GM23338 (cell line): Measurements from ENCODE around the gene COX20. TPM values are rescaled to one million over a fixed set of nuclear protein-coding genes. Genes with fewer than 3 reads are reported as not detected.

Experiments
- ATAC-seq: fragments of 200-7000 bp; cut with Tn5 transposase; 3 replicates; pipeline ENCODE4 v1.9.1; 2020
- DNase-seq: peaks from one replicate; pipeline ENCODE4 v3.0.0-alpha.2; 2015; ENCODE audit warnings: low spot score
- H2AFZ ChIP-seq: fragments of 200-600 bp; sonication (generic); 2 replicates; pipeline ENCODE4 v1.8.0; 2016; ENCODE audit warnings: antibody characterized with exemption, mild to moderate bottlenecking, moderate library complexity
- H3F3A ChIP-seq: fragments of 200-600 bp; sonication (generic); replicated peaks from 2 replicates; pipeline ENCODE4 v1.8.0; 2017; ENCODE audit warnings: antibody characterized with exemption, mixed run types, low read depth
- H3K27ac ChIP-seq: fragments of 200-600 bp; sonication (generic); 2 replicates; pipeline ENCODE4 v1.6.1; 2016; ENCODE audit warnings: low read depth
- H3K27me3 ChIP-seq: fragments of 200-600 bp; sonication (generic); 2 replicates; pipeline ENCODE4 v1.8.0; 2016; ENCODE audit warnings: mild to moderate bottlenecking, mixed run types, moderate library complexity; ENCODE audit not compliant: insufficient read depth
- H3K36me3 ChIP-seq: fragments of 200-600 bp; sonication (generic); 2 replicates; pipeline ENCODE4 v1.8.0; 2016; ENCODE audit warnings: mild to moderate bottlenecking; ENCODE audit not compliant: insufficient read depth
- H3K4me1 ChIP-seq: fragments of 200-600 bp; sonication (generic); 2 replicates; pipeline ENCODE4 v1.8.0; 2016; ENCODE audit warnings: mild to moderate bottlenecking, moderate library complexity; ENCODE audit not compliant: insufficient read depth
- H3K4me2 ChIP-seq: fragments of 200-600 bp; sonication (generic); 2 replicates; pipeline ENCODE4 v1.7.1; 2017; ENCODE audit warnings: mixed run types
- H3K4me3 ChIP-seq: fragments of 200-600 bp; sonication (generic); 2 replicates; pipeline ENCODE4 v1.6.1; 2016; ENCODE audit warnings: mixed run types
- H3K79me2 ChIP-seq: fragments of 200-600 bp; sonication (generic); replicated peaks from 2 replicates; pipeline ENCODE4 v1.8.0; 2017; ENCODE audit warnings: mild to moderate bottlenecking; ENCODE audit not compliant: insufficient read depth
- H3K9me2 ChIP-seq: fragments of 200-600 bp; sonication (generic); 2 replicates; pipeline ENCODE4 v1.8.0; 2017; ENCODE audit not compliant: insufficient read depth
- H4K20me1 ChIP-seq: fragments of 200-600 bp; sonication (generic); replicated peaks from 2 replicates; pipeline ENCODE4 v1.8.0; 2017; ENCODE audit warnings: mild to moderate bottlenecking; ENCODE audit not compliant: insufficient read depth
- H3K27ac Mint-ChIP-seq: 2 replicates; pipeline ENCODE4 v1.8.0; 2020; ENCODE audit warnings: inconsistent platforms, mild to moderate bottlenecking, moderate library complexity, mixed read lengths
- H3K27me3 Mint-ChIP-seq: 3 replicates; pipeline ENCODE4 v1.8.0; 2022; ENCODE audit warnings: low read depth, mild to moderate bottlenecking, moderate library complexity, mixed read lengths, inconsistent platforms; ENCODE audit not compliant: insufficient read depth, poor library complexity
- H3K36me3 Mint-ChIP-seq: 3 replicates; pipeline ENCODE4 v1.8.0; 2021; ENCODE audit warnings: low read depth, mild to moderate bottlenecking, inconsistent platforms, moderate library complexity, mixed read lengths
- H3K4me1 Mint-ChIP-seq: 3 replicates; pipeline ENCODE4 v1.8.0; 2020; ENCODE audit warnings: mild to moderate bottlenecking, inconsistent platforms, mixed read lengths
- H3K4me3 Mint-ChIP-seq: 3 replicates; pipeline ENCODE4 v1.8.0; 2021; ENCODE audit warnings: moderate library complexity, mild to moderate bottlenecking, inconsistent platforms, mixed read lengths
- H3K9me3 Mint-ChIP-seq: 3 replicates; pipeline ENCODE4 v1.8.0; 2020; ENCODE audit warnings: moderate library complexity, mild to moderate bottlenecking, inconsistent platforms, mixed read lengths
- EZH2 ChIP-seq: fragments of 200-600 bp; sonication (generic); IDR thresholded peaks from one replicate; pipeline ENCODE4 v1.8.0; 2017; ENCODE audit warnings: antibody characterized with exemption, mild to moderate bottlenecking, low read depth; ENCODE audit not compliant: unreplicated experiment
- EZH2phosphoT487 ChIP-seq: fragments of 200-600 bp; sonication (generic); IDR thresholded peaks from one replicate; pipeline ENCODE4 v1.8.1; 2018; ENCODE audit warnings: antibody characterized with exemption; ENCODE audit not compliant: unreplicated experiment
- JUNB ChIP-seq: IDR thresholded peaks from one replicate; pipeline ENCODE4 v1.6.1; 2016; ENCODE audit warnings: antibody characterized with exemption; ENCODE audit not compliant: unreplicated experiment
- NANOG ChIP-seq: IDR thresholded peaks from 2 replicates; pipeline ENCODE4 v1.6.1; 2016; ENCODE audit warnings: antibody characterized with exemption, borderline replicate concordance
- POLR2AphosphoS5 ChIP-seq: IDR thresholded peaks from 2 replicates; pipeline ENCODE4 v1.6.1; 2016; ENCODE audit warnings: antibody characterized with exemption, low read depth
- STAT1 ChIP-seq: IDR thresholded peaks from one replicate; pipeline ENCODE4 v1.6.1; 2016; ENCODE audit warnings: antibody characterized with exemption; ENCODE audit not compliant: unreplicated experiment
- ZNF114 ChIP-seq: fragments of 250-450 bp; sonication (Bioruptor Pico); IDR thresholded peaks from 2 replicates; pipeline ENCODE4 v1.5.0; 2020; ENCODE audit warnings: mild to moderate bottlenecking, moderate library complexity
- polyA plus RNA-seq: library from polyadenylated mRNA; unstranded; fragments of >200 nt; fragmentation: Nextera tagmentation; extraction: Ambion mirVana; gene quantifications from 2 replicates; pipeline ENCODE4 v1.2.1, GENCODE V29; 2016
- total RNA-seq: library from RNA; depleted of rRNA; stranded (reverse); fragments of >200 nt; shearing (Covaris generic); gene quantifications from 2 replicates; pipeline ENCODE4 v1.2.3, GENCODE V29; 2014
- TF ChIP-seq, protein P1 (sequence below), 2 experiments: fragments of 200-600 bp in 1 of 2; sonication (generic) in 1 of 2; conservative IDR thresholded peaks; 2 replicates each; pipeline versions ENCODE4 v1.5.1 to v1.6.1; 2016 to 2017; ENCODE audit warnings: antibody characterized with exemption in 2 of 2, low read depth in 2 of 2, mild to moderate bottlenecking in 2 of 2, moderate library complexity in 1 of 2
- TF ChIP-seq, protein P2 (sequence below): IDR thresholded peaks from 2 replicates; pipeline ENCODE4 v1.6.1; 2016; ENCODE audit warnings: antibody characterized with exemption
- TF ChIP-seq, protein P3 (sequence below): IDR thresholded peaks from one replicate; pipeline ENCODE4 v1.6.1; 2018; ENCODE audit warnings: antibody characterized with exemption; ENCODE audit not compliant: unreplicated experiment

COX20 gene
- total and polyA plus RNA-seq, 2 experiments from 2014 or later, result 19.3 to 175 TPM

DNA sequence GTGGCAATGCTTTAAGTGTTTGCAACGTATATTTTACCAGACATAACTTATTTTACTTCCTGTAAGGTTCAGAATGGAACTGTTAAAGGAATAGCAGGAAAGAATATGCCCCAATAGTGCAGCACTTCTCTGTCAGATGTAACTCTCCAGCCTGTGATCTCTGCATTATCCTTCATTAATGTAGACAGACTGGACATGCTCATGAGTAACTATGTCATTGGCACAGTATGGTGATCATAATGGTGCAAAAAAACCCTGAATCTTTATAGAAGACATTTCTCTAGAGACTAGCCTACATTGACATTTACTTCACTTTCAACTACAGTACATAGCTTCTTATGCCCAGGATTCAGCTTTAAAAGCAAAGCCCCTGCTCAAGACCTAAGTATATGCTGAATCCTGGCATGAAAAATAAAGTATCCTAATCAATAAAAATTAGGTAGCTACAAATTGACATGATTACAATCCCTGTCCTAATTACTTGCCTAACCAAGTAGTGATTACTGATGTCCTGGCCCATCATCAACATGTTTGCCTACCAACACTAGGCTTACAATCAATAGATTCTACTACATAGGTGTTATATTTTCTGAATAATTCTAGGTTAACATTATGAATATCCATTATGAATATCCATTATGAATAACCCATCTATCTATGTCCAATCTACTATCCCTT lies 13.9 kb downstream of the COX20 start:
- Mint-ChIP-seq H3K9me3 (no peaks in the 10 kb centered on the region; the same call in 2 of the 3 replicates), H3K27me3 (peaks cover 11% of the 10 kb centered on the region), H3K4me1 (peaks cover 2% of the 10 kb centered on the region; the same call in 2 of the 3 replicates), H3K4me3 (no peak overlapping the region), H3K27ac (no peak overlapping the region; the same call in 1 of the 2 replicates), H3K36me3 (peaks cover 97% of the 10 kb centered on the region)
- Histone ChIP-seq H4K20me1 (peaks cover 40% of the 10 kb centered on the region), H3K4me1 (no peaks in the 10 kb centered on the region), H2AFZ (no peak overlapping the region), H3K9me2 (no peaks in the 10 kb centered on the region), H3F3A (peaks cover 32% of the 10 kb centered on the region), H3K4me3 (no peak overlapping the region), H3K79me2 (peaks cover 34% of the 10 kb centered on the region), H3K27ac (peak overlapping the region; percentile 46), H3K36me3 (peaks cover 78% of the 10 kb centered on the region), H3K4me2 (no peak overlapping the region), H3K27me3 (no peaks in the 10 kb centered on the region)
- DNase-seq (no peak), ATAC-seq (no peak)
- TF ChIP-seq EZH2 (no peak), EZH2phosphoT487 (no peak), JUNB (no peak), STAT1 (no peak), POLR2AphosphoS5 (peak; percentile 25; the same call in 1 of the 2 replicates)
- TF ChIP-seq, protein P1, sequence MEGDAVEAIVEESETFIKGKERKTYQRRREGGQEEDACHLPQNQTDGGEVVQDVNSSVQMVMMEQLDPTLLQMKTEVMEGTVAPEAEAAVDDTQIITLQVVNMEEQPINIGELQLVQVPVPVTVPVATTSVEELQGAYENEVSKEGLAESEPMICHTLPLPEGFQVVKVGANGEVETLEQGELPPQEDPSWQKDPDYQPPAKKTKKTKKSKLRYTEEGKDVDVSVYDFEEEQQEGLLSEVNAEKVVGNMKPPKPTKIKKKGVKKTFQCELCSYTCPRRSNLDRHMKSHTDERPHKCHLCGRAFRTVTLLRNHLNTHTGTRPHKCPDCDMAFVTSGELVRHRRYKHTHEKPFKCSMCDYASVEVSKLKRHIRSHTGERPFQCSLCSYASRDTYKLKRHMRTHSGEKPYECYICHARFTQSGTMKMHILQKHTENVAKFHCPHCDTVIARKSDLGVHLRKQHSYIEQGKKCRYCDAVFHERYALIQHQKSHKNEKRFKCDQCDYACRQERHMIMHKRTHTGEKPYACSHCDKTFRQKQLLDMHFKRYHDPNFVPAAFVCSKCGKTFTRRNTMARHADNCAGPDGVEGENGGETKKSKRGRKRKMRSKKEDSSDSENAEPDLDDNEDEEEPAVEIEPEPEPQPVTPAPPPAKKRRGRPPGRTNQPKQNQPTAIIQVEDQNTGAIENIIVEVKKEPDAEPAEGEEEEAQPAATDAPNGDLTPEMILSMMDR (conservative IDR thresholded peaks at IDR 0.05; ENCODE audit: low read depth in 2 of 2), result no peak
- TF ChIP-seq, protein P2, sequence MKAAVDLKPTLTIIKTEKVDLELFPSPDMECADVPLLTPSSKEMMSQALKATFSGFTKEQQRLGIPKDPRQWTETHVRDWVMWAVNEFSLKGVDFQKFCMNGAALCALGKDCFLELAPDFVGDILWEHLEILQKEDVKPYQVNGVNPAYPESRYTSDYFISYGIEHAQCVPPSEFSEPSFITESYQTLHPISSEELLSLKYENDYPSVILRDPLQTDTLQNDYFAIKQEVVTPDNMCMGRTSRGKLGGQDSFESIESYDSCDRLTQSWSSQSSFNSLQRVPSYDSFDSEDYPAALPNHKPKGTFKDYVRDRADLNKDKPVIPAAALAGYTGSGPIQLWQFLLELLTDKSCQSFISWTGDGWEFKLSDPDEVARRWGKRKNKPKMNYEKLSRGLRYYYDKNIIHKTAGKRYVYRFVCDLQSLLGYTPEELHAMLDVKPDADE, result no peak

DNA sequence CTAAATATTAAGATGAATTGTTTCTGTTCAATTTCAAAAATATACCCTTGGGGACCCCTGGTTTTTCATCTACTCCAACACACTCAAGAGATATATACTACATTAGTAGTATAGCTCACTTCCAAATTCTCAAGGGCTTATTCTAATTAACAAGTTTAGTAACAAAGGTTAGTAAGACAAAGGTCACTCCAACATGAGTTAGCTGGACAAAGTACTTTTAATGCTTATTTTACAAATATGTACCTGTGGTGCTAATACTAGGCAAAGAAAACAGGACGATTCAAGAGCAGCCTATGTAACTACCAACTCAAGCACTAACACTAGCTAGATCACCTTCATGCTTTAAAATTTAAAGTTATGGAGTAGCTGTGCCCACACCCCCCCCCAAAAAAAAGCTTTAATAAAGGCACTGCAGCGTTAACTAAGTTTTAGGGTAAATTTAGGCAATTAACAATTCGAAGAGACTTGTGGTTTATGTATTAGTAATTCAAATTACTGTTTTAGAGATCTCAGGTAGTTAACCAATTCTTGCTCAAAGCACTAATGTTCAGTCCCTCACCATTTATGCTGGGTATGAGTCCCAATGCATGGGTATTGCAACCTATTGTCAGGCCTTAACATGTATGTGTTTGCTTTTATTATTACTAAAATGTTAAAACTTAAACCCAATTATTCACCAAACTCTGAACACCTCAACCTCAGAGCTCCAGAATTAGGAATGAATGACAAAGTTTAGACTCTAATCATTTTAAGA lies 14.8 kb downstream of the COX20 start:
- Mint-ChIP-seq H3K27ac (no peak overlapping the region), H3K4me3 (no peak overlapping the region), H3K36me3 (peaks cover 97% of the 10 kb centered on the region), H3K4me1 (peaks cover 3% of the 10 kb centered on the region; the same call in 2 of the 3 replicates), H3K9me3 (no peaks in the 10 kb centered on the region; the same call in 2 of the 3 replicates), H3K27me3 (peaks cover 11% of the 10 kb centered on the region)
- Histone ChIP-seq H3K36me3 (peaks cover 79% of the 10 kb centered on the region), H2AFZ (no peak overlapping the region), H3K4me3 (no peak overlapping the region), H3K27me3 (no peaks in the 10 kb centered on the region), H4K20me1 (peaks cover 45% of the 10 kb centered on the region), H3K79me2 (peaks cover 42% of the 10 kb centered on the region), H3K9me2 (no peaks in the 10 kb centered on the region), H3K4me2 (no peak overlapping the region), H3F3A (peaks cover 24% of the 10 kb centered on the region; the same call in 1 of the 2 replicates), H3K4me1 (no peaks in the 10 kb centered on the region), H3K27ac (no peak overlapping the region)
- DNase-seq (no peak), ATAC-seq (no peak)
- TF ChIP-seq, protein P3, sequence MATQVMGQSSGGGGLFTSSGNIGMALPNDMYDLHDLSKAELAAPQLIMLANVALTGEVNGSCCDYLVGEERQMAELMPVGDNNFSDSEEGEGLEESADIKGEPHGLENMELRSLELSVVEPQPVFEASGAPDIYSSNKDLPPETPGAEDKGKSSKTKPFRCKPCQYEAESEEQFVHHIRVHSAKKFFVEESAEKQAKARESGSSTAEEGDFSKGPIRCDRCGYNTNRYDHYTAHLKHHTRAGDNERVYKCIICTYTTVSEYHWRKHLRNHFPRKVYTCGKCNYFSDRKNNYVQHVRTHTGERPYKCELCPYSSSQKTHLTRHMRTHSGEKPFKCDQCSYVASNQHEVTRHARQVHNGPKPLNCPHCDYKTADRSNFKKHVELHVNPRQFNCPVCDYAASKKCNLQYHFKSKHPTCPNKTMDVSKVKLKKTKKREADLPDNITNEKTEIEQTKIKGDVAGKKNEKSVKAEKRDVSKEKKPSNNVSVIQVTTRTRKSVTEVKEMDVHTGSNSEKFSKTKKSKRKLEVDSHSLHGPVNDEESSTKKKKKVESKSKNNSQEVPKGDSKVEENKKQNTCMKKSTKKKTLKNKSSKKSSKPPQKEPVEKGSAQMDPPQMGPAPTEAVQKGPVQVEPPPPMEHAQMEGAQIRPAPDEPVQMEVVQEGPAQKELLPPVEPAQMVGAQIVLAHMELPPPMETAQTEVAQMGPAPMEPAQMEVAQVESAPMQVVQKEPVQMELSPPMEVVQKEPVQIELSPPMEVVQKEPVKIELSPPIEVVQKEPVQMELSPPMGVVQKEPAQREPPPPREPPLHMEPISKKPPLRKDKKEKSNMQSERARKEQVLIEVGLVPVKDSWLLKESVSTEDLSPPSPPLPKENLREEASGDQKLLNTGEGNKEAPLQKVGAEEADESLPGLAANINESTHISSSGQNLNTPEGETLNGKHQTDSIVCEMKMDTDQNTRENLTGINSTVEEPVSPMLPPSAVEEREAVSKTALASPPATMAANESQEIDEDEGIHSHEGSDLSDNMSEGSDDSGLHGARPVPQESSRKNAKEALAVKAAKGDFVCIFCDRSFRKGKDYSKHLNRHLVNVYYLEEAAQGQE, result no peak
- TF ChIP-seq, protein P1 (conservative IDR thresholded peaks at IDR 0.05; ENCODE audit: low read depth in 2 of 2), result no peak
- TF ChIP-seq, protein P2, result no peak
- TF ChIP-seq JUNB (no peak), ZNF114 (CRISPR knock-in tag) (no peak), STAT1 (no peak), NANOG (no peak), POLR2AphosphoS5 (no peak; the same call in 1 of the 2 replicates)
